ENCODE data around the gene TBX19.
A peak's percentile ranks its signal among the peaks of the same experiment; 100 is the strongest.

TBX19 gene

GRCh38 chr1:168362991-168363390, 82.3 kb downstream of the TBX19 start:
- peak; percentile 63 to 86 for DNase-seq

Measured in CD4-positive, alpha-beta T cell treated with Interleukin-4 for 1 hour (primary cell).